Right atrium auricular region (tissue), 2 donors: ENCODE data around the gene GPR17. TPM values are rescaled to one million over a fixed set of nuclear protein-coding genes. Genes with fewer than 3 reads are reported as not detected.

Experiments used
- total RNA-seq, 2 donors: library from RNA; depleted of rRNA; stranded (reverse); fragments of >200 nt; gene quantifications; one replicate each; pipeline ENCODE4 v1.1.0, GENCODE V29; 2016

GPR17 gene
- total RNA-seq, 2 donors from 2014 or later = 0.24 TPM; not detected in 1

Other genes starting within 250 kb of the GPR17 start
- gene PROC, start 227.7 kb upstream of the GPR17 start, total RNA-seq = not detected
- gene IWS1, start 119.7 kb upstream of the GPR17 start, total RNA-seq = 10 to 100 TPM; 43.3 to 46.4 TPM
- gene MYO7B, start 110.5 kb upstream of the GPR17 start, total RNA-seq = under 1 TPM; 0.52 to 0.67 TPM
- 10 to 100 TPM; 80.2 to 91.7 TPM for gene LIMS2, start 29.4 kb downstream of the GPR17 start, total RNA-seq
- gene SFT2D3, start 55.3 kb downstream of the GPR17 start, total RNA-seq = 1 to 10 TPM; 3.8 to 5.9 TPM
- 10 to 100 TPM; 16.1 to 16.8 TPM for gene WDR33, start 165.0 kb downstream of the GPR17 start, total RNA-seq
- 10 to 100 TPM in 1 of 2 donors, 1 to 10 TPM in 1; 8.6 to 11.7 TPM for gene POLR2D, start 212.0 kb downstream of the GPR17 start, total RNA-seq
- gene AMMECR1L, start 239.8 kb downstream of the GPR17 start, total RNA-seq = 1 to 10 TPM; 7.4 to 10.0 TPM